Neural cell (in vitro differentiated cells): Measurements from ENCODE around the gene CCSAP. TPM values are rescaled to one million over a fixed set of nuclear protein-coding genes. Genes with fewer than 3 reads are reported as not detected.

Experiments used
- H2AFZ ChIP-seq: fragments of 200-600, 300-800 bp; sonication (generic), shearing (Covaris generic); 2 replicates; pipeline ENCODE4 v1.6.0; 2014; ENCODE audit warnings: low read depth, mild to moderate bottlenecking, antibody characterized with exemption, low read length, moderate library complexity
- H3F3A ChIP-seq: fragments of 200-600 bp; shearing (Covaris generic); 2 replicates; pipeline ENCODE4 v1.6.1; 2016; ENCODE audit warnings: mild to moderate bottlenecking, moderate library complexity, mixed read lengths, antibody characterized with exemption, low read length; ENCODE audit not compliant: insufficient read depth, poor library complexity, severe bottlenecking
- H3K27ac ChIP-seq: fragments of 200-600, 300-800 bp; sonication (generic), shearing (Covaris generic); 2 replicates; pipeline ENCODE4 v1.5.1; 2014; ENCODE audit warnings: mild to moderate bottlenecking, low read length, moderate library complexity
- H3K27me3 ChIP-seq: fragments of 300-800, 200-600 bp; sonication (generic), shearing (Covaris generic); 2 replicates; pipeline ENCODE4 v1.6.0; 2014; ENCODE audit warnings: mild to moderate bottlenecking, low read depth, low read length, moderate library complexity; ENCODE audit not compliant: insufficient read depth
- H3K36me3 ChIP-seq: fragments of 300-800, 200-600 bp; sonication (generic), shearing (Covaris generic); 2 replicates; pipeline ENCODE4 v1.5.1; 2014; ENCODE audit warnings: mild to moderate bottlenecking, antibody characterized with exemption, low read length, moderate library complexity; ENCODE audit not compliant: insufficient read depth
- H3K4me2 ChIP-seq: fragments of 300-800, 200-600 bp; sonication (generic), shearing (Covaris generic); 2 replicates; pipeline ENCODE4 v1.6.0; 2014; ENCODE audit warnings: mild to moderate bottlenecking, low read length
- H3K4me3 ChIP-seq: fragments of 300-800, 200-600 bp; sonication (generic), shearing (Covaris generic); 2 replicates; pipeline ENCODE4 v1.5.1; 2014; ENCODE audit warnings: mild to moderate bottlenecking, low read length, moderate library complexity
- H3K79me2 ChIP-seq: fragments of 200-600 bp; shearing (Covaris generic); replicated peaks from 2 replicates; pipeline ENCODE4 v1.6.0; 2014; ENCODE audit warnings: mild to moderate bottlenecking, low read length, moderate library complexity; ENCODE audit not compliant: insufficient read depth
- H3K9ac ChIP-seq: fragments of 300-800, 200-600 bp; sonication (generic), shearing (Covaris generic); 2 replicates; pipeline ENCODE4 v1.6.1; 2016; ENCODE audit warnings: mild to moderate bottlenecking, low read length, mixed read lengths
- H3K9me2 ChIP-seq: fragments of 200-600 bp; shearing (Covaris generic); 2 replicates; pipeline ENCODE4 v1.6.1; 2016; ENCODE audit warnings: mild to moderate bottlenecking, low read length, mixed read lengths; ENCODE audit not compliant: insufficient read depth
- H3K9me3 ChIP-seq: fragments of 200-600, 300-800 bp; sonication (generic), shearing (Covaris generic); 2 replicates; pipeline ENCODE4 v1.6.1; 2016; ENCODE audit warnings: mild to moderate bottlenecking, mixed run types, low read length, moderate library complexity, mixed read lengths
- H4K20me1 ChIP-seq: fragments of 200-600 bp; shearing (Covaris generic); 2 replicates; pipeline ENCODE4 v1.6.1; 2016; ENCODE audit warnings: mild to moderate bottlenecking, mixed run types; ENCODE audit not compliant: insufficient read depth
- CTCF ChIP-seq: fragments of 450-650 bp; IDR thresholded peaks from 2 replicates; pipeline ENCODE4 v1.5.1; 2014; ENCODE audit warnings: antibody characterized with exemption, mild to moderate bottlenecking, moderate library complexity; ENCODE audit not compliant: poor library complexity, severe bottlenecking
- EP300 ChIP-seq: fragments of 450-650 bp; conservative IDR thresholded peaks from 2 replicates; pipeline ENCODE4 v1.6.1; 2014; ENCODE audit warnings: antibody characterized with exemption, mild to moderate bottlenecking, moderate library complexity; ENCODE audit not compliant: poor library complexity, severe bottlenecking
- EZH2 ChIP-seq: fragments of 200-600, 300-800 bp; shearing (Covaris generic), sonication (generic); IDR thresholded peaks from 2 replicates; pipeline ENCODE4 v1.6.1; 2014; ENCODE audit warnings: antibody characterized with exemption, low read length, borderline replicate concordance, mild to moderate bottlenecking; ENCODE audit not compliant: insufficient read depth, poor library complexity, severe bottlenecking
- MXI1 ChIP-seq: fragments of 450-650 bp; conservative IDR thresholded peaks from 2 replicates; pipeline ENCODE4 v1.6.1; 2014; ENCODE audit warnings: antibody characterized with exemption, mild to moderate bottlenecking; ENCODE audit not compliant: poor library complexity, severe bottlenecking
- POLR2AphosphoS5 ChIP-seq: IDR thresholded peaks from 2 replicates; pipeline ENCODE4 v1.6.1; 2012
- RAD21 ChIP-seq: fragments of 450-650 bp; conservative IDR thresholded peaks from 2 replicates; pipeline ENCODE4 v1.6.1; 2014; ENCODE audit warnings: antibody characterized with exemption, mild to moderate bottlenecking, moderate library complexity
- REST ChIP-seq: IDR thresholded peaks from 2 replicates; pipeline ENCODE4 v1.6.1; 2012; ENCODE audit warnings: borderline replicate concordance
- SMC3 ChIP-seq: fragments of 450-650 bp; conservative IDR thresholded peaks from 2 replicates; pipeline ENCODE4 v1.6.1; 2014; ENCODE audit warnings: antibody characterized with exemption, mild to moderate bottlenecking, moderate library complexity; ENCODE audit not compliant: poor library complexity
- TAF1 ChIP-seq: IDR thresholded peaks from 2 replicates; pipeline ENCODE4 v1.6.1; 2012; ENCODE audit warnings: low read depth
- polyA plus RNA-seq: library from polyadenylated mRNA; depleted of rRNA; stranded (reverse); fragments of >200 nt; gene quantifications from 2 replicates; pipeline ENCODE4 v1.2.3, GENCODE V29; 2014

CCSAP gene
- polyA plus RNA-seq, 1 donor from 2014 or later, result 66.7 TPM

- Histone ChIP-seq H3K9me3 (no peaks in the 10 kb centered on the region), H3K9me2 (no peaks in the 10 kb centered on the region), H3K4me3 (no peak overlapping the region), H3K27me3 (no peaks in the 10 kb centered on the region), H4K20me1 (no peaks in the 10 kb centered on the region), H3K4me2 (no peak overlapping the region), H3K79me2 (no peaks in the 10 kb centered on the region), H3F3A (no peaks in the 10 kb centered on the region), H3K9ac (no peak overlapping the region), H2AFZ (no peak overlapping the region), H3K36me3 (no peaks in the 10 kb centered on the region), H3K27ac (no peak overlapping the region)
- TF ChIP-seq MXI1, result no peak
- no peak for TF ChIP-seq EZH2
- TF ChIP-seq SMC3, result no peak
- no peak for TF ChIP-seq CTCF
- no peak for TF ChIP-seq TAF1
- no peak for TF ChIP-seq RAD21
- TF ChIP-seq POLR2AphosphoS5, result no peak
- TF ChIP-seq REST, result no peak
- TF ChIP-seq EP300, result no peak
These were observed 46.3 kb downstream of the CCSAP start for GRCh38 chr1:229296541-229296941.

DNA sequence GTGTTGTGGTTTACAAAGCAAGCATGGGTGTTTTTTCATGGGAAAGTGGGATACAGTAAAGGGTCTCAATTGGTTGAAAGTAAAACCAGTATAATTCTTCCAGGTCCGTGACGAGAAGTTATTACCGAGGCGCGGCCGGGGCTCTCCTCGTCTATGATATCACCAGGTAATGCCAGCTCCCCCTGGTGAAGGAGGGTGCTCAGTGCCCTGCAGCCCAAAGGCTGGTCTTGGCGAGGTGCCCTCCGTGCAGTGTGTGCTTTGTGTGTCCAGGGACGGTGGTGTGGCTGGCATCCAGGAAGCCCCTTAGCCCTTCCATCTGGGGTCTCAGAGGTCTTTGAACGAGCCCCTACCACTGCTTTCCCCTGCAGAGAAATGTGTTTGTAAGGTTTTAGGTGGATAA lies 47.1 kb downstream of the CCSAP start:
- H3K9ac ChIP-seq, result no peak overlapping the region
- no peak overlapping the region for H2AFZ ChIP-seq
- TF ChIP-seq EP300 (no peak), MXI1 (no peak), TAF1 (no peak), POLR2AphosphoS5 (no peak), SMC3 (no peak), CTCF (no peak)
- H3K27ac ChIP-seq, result no peak overlapping the region
- no peaks in the 10 kb centered on the region for H4K20me1 ChIP-seq
- H3K4me2 ChIP-seq, result no peak overlapping the region
- H3K36me3 ChIP-seq, result no peaks in the 10 kb centered on the region
- no peaks in the 10 kb centered on the region for H3K79me2 ChIP-seq
- no peak overlapping the region for H3K4me3 ChIP-seq
- no peaks in the 10 kb centered on the region for H3K9me2 ChIP-seq
- H3K27me3 ChIP-seq, result no peaks in the 10 kb centered on the region
- no peaks in the 10 kb centered on the region for H3F3A ChIP-seq
- no peaks in the 10 kb centered on the region for H3K9me3 ChIP-seq
